A673 (cell line): ENCODE measurements around the gene TENM3. TPM values are rescaled to one million over a fixed set of nuclear protein-coding genes. Genes with fewer than 3 reads are reported as not detected.

ENCODE experiments used
- BruUV-seq: library from RNA; stranded (reverse); fragments of 400-500 nt; replicated peaks from 2 replicates; lab custom pipeline; 2021; lab: Mats Ljungman, UMichigan
- CTCF ChIA-PET: fragments of 300-600 bp; sonication (Branson Sonifier 250); formaldehyde crosslinking; loops from one replicate; lab custom pipeline; 2022; ENCODE audit warnings: antibody characterized with exemption; lab: Charles Lee
- POLR2A ChIA-PET: fragments of 300-600 bp; sonication (Branson Sonifier 250); formaldehyde crosslinking; loops from one replicate; lab custom pipeline; 2022; ENCODE audit warnings: antibody characterized with exemption; ENCODE audit not compliant: low non-redundant PET; lab: Charles Lee
- DNase-seq: peaks from one replicate; pipeline ENCODE4 v3.0.0-alpha.2; 2015; ENCODE audit warnings: low spot score
- H3K27ac ChIP-seq: fragments of 200-600 bp; sonication (generic); 2 replicates; pipeline ENCODE4 v1.5.1; 2016; ENCODE audit warnings: mixed run types, low read depth, mild to moderate bottlenecking, mixed read lengths, antibody characterized with exemption, low read length; ENCODE audit not compliant: poor library complexity, severe bottlenecking
- H3K27me3 ChIP-seq: fragments of 200-600 bp; sonication (generic); replicated peaks from 2 replicates; pipeline ENCODE4 v1.6.1; 2017; ENCODE audit warnings: mixed run types, low read depth, mild to moderate bottlenecking, mixed read lengths, antibody characterized with exemption, low read length; ENCODE audit not compliant: insufficient read depth, poor library complexity
- H3K36me3 ChIP-seq: fragments of 200-600 bp; sonication (generic); 2 replicates; pipeline ENCODE4 v1.6.1; 2016; ENCODE audit warnings: mixed run types, mild to moderate bottlenecking, mixed read lengths, antibody characterized with exemption, low read length; ENCODE audit not compliant: insufficient read depth, poor library complexity, severe bottlenecking
- H3K4me1 ChIP-seq: fragments of 200-600 bp; sonication (generic); 2 replicates; pipeline ENCODE4 v1.6.1; 2017; ENCODE audit warnings: mixed run types, mild to moderate bottlenecking, mixed read lengths, antibody characterized with exemption, low read length; ENCODE audit not compliant: insufficient read depth, poor library complexity, severe bottlenecking
- H3K4me3 ChIP-seq: fragments of 200-600 bp; sonication (generic); 2 replicates; pipeline ENCODE4 v1.5.1; 2016; ENCODE audit warnings: low read depth, mixed run types, mild to moderate bottlenecking, mixed read lengths, low read length; ENCODE audit not compliant: poor library complexity, severe bottlenecking
- H3K9me3 ChIP-seq: fragments of 200-600 bp; sonication (generic); 2 replicates; pipeline ENCODE4 v1.6.1; 2016; ENCODE audit warnings: mixed run types, low read depth, mild to moderate bottlenecking, mixed read lengths, antibody characterized with exemption, low read length; ENCODE audit not compliant: poor library complexity, severe bottlenecking
- CTCF ChIP-seq: fragments of 300-800, 200-600 bp; sonication (generic); conservative IDR thresholded peaks from 2 replicates; pipeline ENCODE4 v1.5.1; 2017; ENCODE audit warnings: low read depth, mild to moderate bottlenecking, antibody characterized with exemption, low read length, moderate library complexity, mixed read lengths
- EZH2 ChIP-seq: fragments of 200-600 bp; sonication (generic); IDR thresholded peaks from 2 replicates; pipeline ENCODE4 v1.6.1; 2017; ENCODE audit warnings: borderline replicate concordance, low read depth, mild to moderate bottlenecking, mixed read lengths, antibody characterized with exemption, low read length; ENCODE audit not compliant: poor library complexity, severe bottlenecking
- intact Hi-C: fragments of 100-400 bp; cut with micrococcal nuclease; formaldehyde crosslinking; loops from one replicate; pipeline ENCODE4 v1.10.0; 2022; ENCODE audit not compliant: unreplicated experiment
- total RNA-seq: library from RNA; stranded (reverse); gene quantifications from 2 replicates; pipeline ENCODE4 v1.2.3, GENCODE V29; 2021

TENM3 gene
- total RNA-seq, 1 experiment from 2014 or later, result 26.4 TPM

- no peak overlapping the region for H3K4me3 ChIP-seq
- no peak for DNase-seq
- ChIA-PET CTCF (no interaction called here), POLR2A (no interaction called here)
- no peaks in the 10 kb centered on the region for H3K36me3 ChIP-seq
- H3K9me3 ChIP-seq, result no peaks in the 10 kb centered on the region
- BruUV-seq, result no TSS peak
- no peak overlapping the region for H3K27ac ChIP-seq
- H3K27me3 ChIP-seq, result no peaks in the 10 kb centered on the region
- no peaks in the 10 kb centered on the region for H3K4me1 ChIP-seq
- TF ChIP-seq EZH2 (no peak), CTCF (no peak)
- intact Hi-C loops, result no loop called here
Observed at GRCh38 chr4:182752158-182752910, 509.1 kb downstream of the TENM3 start.

DNA sequence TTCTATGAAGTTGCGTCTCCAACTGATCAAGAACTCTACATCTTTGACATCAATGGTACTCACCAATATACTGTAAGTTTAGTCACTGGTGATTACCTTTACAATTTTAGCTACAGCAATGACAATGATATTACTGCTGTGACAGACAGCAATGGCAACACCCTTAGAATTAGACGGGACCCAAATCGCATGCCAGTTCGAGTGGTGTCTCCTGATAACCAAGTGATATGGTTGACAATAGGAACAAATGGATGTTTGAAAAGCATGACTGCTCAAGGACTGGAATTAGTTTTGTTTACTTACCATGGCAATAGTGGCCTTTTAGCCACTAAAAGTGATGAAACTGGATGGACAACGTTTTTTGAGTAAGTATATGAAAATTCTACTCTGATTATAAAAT, 511.7 kb downstream of the TENM3 start:
- no peak for TF ChIP-seq CTCF
- TF ChIP-seq EZH2, result no peak
- DNase-seq, result no peak
- ChIA-PET POLR2A (no interaction called here), CTCF (no interaction called here)
- BruUV-seq, result no TSS peak
- Histone ChIP-seq H3K27ac (no peak overlapping the region), H3K36me3 (no peaks in the 10 kb centered on the region), H3K27me3 (no peaks in the 10 kb centered on the region), H3K9me3 (no peaks in the 10 kb centered on the region), H3K4me1 (no peaks in the 10 kb centered on the region), H3K4me3 (no peak overlapping the region)
- intact Hi-C loops, result no loop called here

- no TSS peak for BruUV-seq
- no peak for TF ChIP-seq CTCF
- no peak for TF ChIP-seq EZH2
- Histone ChIP-seq H3K27ac (no peak overlapping the region), H3K4me1 (no peaks in the 10 kb centered on the region), H3K36me3 (no peaks in the 10 kb centered on the region), H3K4me3 (no peak overlapping the region), H3K27me3 (no peaks in the 10 kb centered on the region), H3K9me3 (no peaks in the 10 kb centered on the region)
- POLR2A ChIA-PET, result interaction anchor here (0.6 kb wide), 1 partner anchor 146 kb away, joined by 3 read pairs; no protein-coding TSS in a partner anchor
- no peak for DNase-seq
- CTCF ChIA-PET, result no interaction called here
- intact Hi-C loops, result no loop called here
Observed at GRCh38 chr4:182756161-182756690, 513.0 kb downstream of the TENM3 start.
